GM18499 (cell line): ENCODE measurements around the gene DLL1.

Experiments
- ATAC-seq: cut with Tn5 transposase; IDR thresholded peaks from one replicate; pipeline ENCODE4 v1.9.1; 2021; ENCODE audit warnings: moderate number of reproducible peaks; ENCODE audit not compliant: insufficient read depth, unreplicated experiment

The DLL1 gene

GRCh38 chr6:170253910-170254269 is 37.0 kb downstream of the DLL1 start:
- ATAC-seq, result no peak

DNA sequence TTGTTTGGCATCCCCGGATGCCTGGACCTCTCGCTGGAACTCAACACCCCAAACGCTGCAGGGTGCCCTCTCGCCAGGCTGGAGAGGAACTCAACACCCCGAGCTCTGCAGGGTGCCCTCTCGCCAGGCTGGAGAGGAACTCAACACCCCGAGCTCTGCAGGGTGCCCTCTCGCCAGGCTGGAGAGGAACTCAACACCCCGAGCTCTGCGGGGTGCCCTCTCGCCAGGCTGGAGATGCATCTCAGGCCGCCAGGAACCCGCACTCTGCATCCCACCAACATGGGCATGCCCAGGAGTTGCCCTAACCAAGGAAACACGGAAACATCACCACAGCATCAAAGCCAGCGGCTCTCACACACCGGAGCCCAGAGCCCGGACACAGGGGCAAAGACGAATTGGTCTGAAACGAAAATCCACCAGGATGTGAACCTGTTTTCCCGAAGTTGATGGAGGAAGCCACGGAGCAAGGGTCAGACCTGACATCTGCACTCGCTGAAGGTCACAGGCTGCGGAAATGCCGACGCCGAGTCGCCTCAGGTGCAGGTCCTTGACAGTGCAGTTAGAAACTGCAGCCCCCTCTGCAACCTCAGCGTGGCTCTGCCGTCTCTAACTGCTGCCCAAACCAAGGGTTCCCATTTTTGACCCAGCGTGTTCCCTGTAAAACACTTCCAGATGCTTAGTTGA is 37.5 kb downstream of the DLL1 start:
- no peak for ATAC-seq

DNA sequence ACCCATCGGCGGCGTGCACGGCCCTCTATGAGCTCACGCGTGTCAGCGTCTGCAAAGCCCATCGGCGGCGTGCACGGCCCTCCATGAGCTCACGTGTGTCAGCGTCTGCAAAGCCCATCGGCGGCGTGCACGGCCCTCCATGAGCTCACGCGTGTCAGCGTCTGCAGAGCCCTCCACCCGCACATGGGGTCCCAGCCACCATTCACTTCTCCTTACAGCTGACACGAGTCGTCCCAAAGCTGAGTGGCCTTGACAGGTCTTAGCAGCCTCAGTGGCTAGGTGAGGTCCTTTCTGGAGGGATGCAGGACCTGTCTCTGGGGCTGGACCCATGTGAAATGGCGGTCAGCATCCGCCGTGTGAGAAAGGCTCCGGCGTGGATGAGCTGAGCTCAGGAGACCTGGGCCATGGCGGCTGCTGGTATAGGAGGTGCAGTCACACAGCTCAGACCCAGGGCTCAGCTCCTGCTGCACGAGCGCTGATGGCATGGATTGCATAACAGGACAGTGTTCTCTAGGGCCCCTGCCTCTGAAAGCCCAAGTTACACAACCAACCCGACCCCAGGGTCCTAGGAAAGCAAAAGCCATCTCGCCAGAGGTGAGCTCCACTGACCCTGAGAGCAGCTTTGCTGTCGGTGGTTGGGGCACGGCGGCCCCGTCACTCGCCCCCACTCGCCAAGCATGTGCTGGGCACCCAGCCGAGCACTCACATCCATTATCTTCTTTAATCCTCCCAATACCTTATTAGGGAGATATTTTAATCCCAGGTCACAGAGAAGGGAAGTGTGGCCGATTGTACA is 38.9 kb downstream of the DLL1 start:
- no peak for ATAC-seq

DNA sequence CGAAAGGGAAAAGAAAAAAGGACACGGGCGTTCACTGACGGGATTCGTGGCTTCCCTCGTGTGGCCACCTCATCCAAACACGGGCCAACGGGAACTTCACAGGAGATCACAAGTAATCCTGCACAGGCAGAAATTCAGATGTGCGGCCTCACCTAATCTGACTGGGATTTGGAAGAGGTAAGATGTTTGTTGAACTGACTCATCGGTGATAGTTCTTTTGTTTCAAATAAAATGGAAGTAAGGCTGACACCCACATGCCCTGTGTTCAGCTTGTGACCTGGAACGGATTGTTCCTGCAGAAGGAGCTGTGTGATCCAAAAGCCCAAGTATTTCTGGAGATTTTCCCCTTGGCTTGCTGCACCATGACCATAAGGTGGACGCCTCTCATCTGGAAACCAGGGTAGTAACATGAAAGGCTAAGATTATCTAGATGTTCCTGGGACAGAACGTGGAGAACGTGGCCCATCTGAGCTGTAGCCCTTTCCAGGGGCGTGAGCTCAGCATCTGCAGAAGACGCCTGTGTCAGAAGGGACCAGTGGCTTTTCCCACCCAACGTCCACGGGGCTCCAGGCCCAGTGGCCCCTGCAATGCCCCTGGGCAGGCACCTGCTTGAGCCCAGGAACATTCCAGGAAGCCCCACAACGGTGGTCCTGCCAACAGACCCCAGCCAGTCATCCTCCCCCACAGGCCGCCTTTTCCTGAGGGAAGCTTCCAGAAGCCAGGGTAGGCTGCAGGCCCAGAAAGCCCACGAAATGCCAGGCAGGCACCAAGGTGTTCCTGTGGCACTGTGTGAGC is 39.7 kb downstream of the DLL1 start:
- ATAC-seq, result no peak

DNA sequence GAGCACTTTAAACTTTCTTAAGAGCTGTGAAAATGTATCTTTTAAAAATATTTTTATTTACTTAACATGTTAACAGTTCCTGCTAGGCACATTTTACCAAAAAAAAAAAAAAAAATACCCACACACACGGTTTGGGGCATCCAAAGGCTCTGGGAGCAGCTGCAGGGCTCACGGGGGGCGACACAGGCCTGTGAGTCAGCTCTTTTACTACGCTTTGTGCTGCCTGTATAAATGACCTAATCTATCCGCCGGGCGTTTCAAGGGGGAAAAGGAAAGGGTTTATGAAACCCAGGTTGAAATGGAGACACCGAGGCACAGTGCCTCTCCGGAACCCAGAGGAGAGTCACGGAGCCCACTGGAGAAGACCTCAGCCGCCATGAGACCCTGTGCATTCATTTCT is 40.4 kb downstream of the DLL1 start:
- no peak for ATAC-seq

- ATAC-seq, result no peak
Observed at GRCh38 chr6:170249817-170250216, 41.1 kb downstream of the DLL1 start.

DNA sequence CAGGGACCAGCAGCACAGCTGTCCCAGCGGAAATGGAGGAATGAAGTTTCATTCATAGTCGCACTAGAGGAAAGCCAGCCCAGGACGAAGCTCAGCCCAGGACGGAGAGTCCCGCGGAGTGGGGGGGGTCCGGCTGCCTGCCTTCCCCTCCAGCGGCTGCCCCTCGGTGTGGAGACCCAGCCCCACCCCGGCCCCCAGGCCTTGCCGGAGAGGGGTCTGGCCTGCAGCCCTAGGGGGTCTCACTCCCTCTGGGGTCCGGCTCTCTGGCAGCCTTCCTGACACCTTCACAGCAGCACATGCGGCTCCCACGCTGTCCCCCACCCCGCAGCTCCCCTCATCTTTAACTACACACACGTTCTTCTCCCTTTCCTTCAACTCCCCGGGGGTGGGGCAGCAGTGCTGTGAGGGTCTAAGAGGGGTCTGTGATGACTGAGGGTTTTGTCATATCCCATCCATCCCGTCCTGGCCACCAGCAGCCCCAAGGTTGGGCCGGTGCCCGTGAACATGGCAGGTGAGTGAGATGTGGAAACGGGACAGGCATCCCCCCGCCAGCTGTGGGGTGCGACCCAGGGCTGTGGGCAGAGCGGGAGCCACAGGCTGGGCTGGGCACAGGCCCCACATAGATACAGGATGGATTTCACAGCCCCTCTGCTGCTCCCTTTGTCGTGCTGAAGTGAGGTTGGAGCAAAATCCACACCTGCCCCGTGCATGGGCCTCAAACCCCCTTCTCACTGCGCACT is 41.8 kb downstream of the DLL1 start:
- ATAC-seq, result no peak

- ATAC-seq, result no peak
Observed at GRCh38 chr6:170248111-170248805, 42.6 kb downstream of the DLL1 start.

DNA sequence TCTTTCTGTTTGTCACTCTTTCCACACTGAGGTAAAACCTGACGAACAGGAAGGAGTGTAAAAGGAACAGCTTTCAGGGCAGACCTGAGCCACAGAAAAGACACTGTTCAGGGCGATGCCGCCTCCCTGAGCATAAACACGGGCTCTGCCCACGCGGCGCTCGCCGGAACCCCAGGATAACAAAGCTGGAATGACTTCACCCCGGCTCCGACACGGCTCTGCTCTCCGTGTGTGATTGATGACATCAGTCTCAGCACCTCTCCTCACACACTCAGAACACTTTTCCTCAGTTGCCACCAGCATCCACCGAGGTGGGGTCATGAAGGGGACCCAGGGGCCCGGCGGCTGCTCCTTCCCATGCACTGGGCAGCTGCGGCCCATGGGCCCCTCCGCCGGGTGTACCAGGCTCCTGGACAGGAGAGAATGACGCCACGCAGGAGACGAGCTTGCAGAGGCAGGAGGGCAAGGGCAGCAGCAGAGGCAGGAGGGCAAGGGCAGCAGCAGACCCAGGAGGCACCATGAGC is 43.6 kb downstream of the DLL1 start:
- no peak for ATAC-seq

DNA sequence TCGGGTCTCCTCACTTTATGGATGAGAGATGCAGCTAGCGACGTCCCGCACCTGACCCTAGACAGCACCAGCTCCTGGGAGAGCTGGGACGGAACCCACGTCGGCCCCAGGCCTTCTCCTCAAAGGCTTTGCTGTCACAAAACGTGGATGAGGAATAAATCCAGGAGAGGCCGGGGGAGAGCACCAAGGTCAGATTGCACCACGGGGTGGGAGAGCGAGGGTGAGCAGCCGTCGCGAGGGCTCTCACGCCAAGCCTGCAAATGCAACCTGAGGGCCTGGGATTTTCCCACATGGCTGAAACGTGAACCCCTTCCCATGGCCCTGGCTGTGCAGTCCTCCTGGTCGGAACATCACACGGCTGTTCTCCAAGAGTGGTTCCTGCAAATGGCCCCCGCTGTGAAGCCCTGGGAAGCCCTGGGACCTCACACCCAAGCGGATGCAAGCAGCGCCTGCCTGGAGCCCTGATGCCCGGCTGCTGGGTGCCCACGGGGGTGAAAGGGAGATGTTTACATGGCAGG is 45.3 kb downstream of the DLL1 start:
- no peak for ATAC-seq

GRCh38 chr6:170244721-170245474 is 46.0 kb downstream of the DLL1 start:
- no peak for ATAC-seq

- ATAC-seq, result no peak
Observed at GRCh38 chr6:170243791-170244291, 47.0 kb downstream of the DLL1 start.

GRCh38 chr6:170243386-170243785 is 47.5 kb downstream of the DLL1 start:
- ATAC-seq, result no peak

DNA sequence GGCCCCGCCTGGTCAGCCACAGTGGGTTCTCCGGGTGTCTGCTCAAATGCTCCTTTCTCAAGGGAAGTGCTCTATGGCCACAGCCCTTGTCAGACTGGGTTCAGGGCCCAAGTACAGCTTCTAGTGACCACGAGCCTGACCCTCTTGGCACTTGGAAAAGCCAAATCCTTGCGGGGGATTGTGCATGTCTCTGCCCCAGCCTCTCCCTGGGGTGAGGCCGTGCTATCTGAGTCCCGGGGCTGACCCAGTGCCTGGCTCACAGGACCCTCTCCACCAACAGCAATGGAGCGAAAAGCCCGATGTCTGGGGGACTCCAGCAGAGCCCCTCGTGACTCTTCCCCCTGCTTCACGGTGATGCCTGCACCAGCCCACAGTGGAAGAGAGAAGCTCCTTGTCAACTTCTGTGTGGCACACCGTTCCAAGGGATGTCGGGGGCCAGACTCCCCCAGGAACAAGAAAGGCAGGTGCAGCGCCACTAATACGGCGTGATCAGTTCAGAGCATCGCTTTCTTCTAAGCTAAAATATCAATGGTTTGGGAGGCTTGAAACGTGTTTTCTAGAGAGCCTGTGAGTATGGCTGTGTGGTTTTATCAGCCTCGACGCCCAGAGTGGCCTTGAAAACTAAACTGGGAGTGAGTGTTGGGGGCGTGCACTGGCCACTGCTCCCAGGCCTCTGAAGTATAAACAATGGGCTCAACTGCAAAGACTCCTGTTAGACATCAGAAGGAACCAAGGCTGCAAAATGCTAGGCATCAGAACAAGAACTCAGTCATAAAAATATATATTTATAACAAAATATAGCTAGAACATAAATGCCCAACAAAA is 51.9 kb downstream of the DLL1 start:
- no peak for ATAC-seq

GRCh38 chr6:170237999-170238740 is 52.7 kb downstream of the DLL1 start:
- ATAC-seq, result no peak

DNA sequence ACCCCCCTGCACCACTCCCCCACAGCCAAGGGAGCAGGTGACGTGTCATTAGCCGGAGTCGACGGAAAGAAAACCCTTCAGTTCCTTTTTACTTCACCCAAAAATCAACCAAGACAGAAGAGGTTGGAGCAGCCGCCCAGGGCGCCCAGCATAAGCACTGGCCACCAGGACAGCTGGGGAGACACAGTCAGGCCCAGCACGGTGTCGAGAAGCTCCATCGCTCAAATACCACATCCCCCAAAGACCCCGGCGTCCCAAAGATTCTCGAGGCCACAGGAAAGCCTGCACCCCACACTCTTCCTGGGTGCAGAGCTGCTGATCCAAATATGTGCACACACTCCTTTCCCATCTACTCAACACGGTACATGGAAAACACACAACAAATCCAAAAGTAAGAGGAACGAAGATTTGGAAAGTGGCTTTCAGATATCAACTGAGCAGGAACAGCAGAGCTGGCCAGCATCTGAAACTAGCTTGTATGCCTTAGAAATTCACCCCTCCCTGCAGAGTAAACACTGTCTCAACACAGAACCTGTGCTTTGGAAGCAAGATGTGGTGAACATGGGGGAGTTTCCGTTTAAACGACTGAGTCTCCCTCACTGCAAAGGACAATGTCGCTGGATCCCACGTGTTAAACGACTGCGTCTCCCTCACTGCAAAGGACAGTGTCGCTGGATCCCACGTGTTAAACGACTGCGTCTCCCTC is 54.6 kb downstream of the DLL1 start:
- ATAC-seq, result no peak
